ENCODE measurements around the gene SHBG. TPM values are rescaled to one million over a fixed set of nuclear protein-coding genes. Genes with fewer than 3 reads are reported as not detected.
A peak's percentile ranks its signal among the peaks of the same experiment; 100 is the strongest.
"Not testable (repeated sequence)": the region's sequence is repeated elsewhere in the genome, so short reads cannot be mapped to it uniquely, and the experiment has no call there.

The SHBG gene
- polyA plus RNA-seq, 6 donors from 2014 or later = not detected

DNA sequence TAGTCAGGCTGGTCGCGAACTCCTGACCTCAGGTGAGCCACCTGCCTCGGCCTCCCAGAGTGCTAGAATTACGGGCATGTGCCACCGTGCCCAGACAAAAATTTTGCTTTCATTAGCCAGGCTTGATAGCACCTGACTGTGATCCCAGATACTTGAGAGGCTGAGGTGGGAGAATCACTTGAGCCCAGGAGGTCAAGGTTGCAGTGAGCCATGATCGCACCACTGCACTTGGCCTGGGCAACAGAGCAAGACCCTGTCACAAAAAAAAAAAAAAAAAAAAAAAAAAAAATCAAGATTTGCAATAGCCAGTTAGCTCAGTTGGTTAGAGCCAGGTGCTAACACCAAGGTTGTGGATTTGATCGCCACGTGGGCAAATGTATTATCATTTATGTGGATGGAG is 9.1 kb upstream of the SHBG start:
- no peak overlapping the region for H3K27ac Mint-ChIP-seq
- H3K27me3 Mint-ChIP-seq = peaks cover 0 to 4% (median 0%) of the 10 kb centered on the region in 3 donors
- no peak for ATAC-seq (ENCODE audit: low read depth in 2 of 2)
- no peak overlapping the region for H3K4me3 Mint-ChIP-seq
- no peaks in the 10 kb centered on the region for H3K36me3 Mint-ChIP-seq
- H3K9me3 Mint-ChIP-seq = no peaks in the 10 kb centered on the region
- DNase-seq = no peak
- H3K4me1 Mint-ChIP-seq = no peaks in the 10 kb centered on the region

DNA sequence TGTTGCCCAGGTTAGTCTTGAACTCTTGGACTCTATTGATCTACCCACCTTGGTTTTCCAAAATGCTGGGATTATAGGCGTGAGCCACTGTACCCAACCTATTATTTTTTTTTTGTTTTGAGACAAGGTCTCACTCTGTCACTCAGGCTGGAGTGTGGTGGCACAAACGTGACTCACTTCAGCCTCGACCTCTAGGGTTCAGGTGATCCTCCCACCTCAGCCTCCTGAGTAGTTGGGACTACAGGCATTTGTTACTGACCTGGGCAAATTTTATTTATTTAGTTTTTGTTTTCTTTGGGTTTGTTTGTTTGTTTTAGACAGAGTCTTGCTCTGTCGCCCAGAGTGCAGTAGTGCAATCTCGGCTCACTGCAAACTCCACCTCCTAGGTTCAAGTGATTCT is 6.3 kb upstream of the SHBG start:
- peak overlapping the region in 1 of 6 donors; percentile 9 for H3K27ac Mint-ChIP-seq
- no peaks in the 10 kb centered on the region for H3K9me3 Mint-ChIP-seq
- no peak for ATAC-seq (ENCODE audit: low read depth in 2 of 2)
- no peak overlapping the region for H3K4me3 Mint-ChIP-seq
- peaks cover 11 to 17% (median 11%) of the 10 kb centered on the region in 3 donors for H3K4me1 Mint-ChIP-seq
- no peak for DNase-seq
- peaks cover 0 to 3% (median 0%) of the 10 kb centered on the region in 3 donors for H3K27me3 Mint-ChIP-seq
- H3K36me3 Mint-ChIP-seq = no peaks in the 10 kb centered on the region

DNA sequence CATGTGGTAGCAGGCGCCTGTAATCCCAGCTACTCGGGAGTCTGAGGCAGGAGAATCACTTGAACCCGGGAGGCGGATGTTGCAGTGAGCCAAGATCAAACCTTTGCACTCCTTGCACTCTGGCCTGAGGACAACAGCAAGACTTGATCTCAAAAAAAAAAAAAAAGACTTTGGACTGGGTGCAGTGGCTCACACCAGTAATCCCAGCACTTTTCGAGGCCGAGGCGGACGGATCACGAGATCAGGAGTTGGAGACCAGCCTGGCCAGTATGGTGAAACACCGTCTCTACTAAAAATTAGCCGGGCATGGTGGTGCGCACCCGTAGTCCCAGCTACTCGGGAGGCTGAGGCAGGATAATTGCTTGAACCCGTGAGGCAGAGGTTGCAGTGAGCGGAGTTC is 4.2 kb upstream of the SHBG start:
- Mint-ChIP-seq H3K4me3 (peak overlapping the region in 4 of 8 donors; percentile 13 to 82 (median 36)), H3K4me1 (peaks cover 11 to 17% (median 11%) of the 10 kb centered on the region in 3 donors), H3K27ac (peak overlapping the region in 2 of 6 donors; percentile 29 to 86)
- DNase-seq; ATAC-seq (ENCODE audit: low read depth in 2 of 2); H3K36me3 Mint-ChIP-seq; H3K27me3 Mint-ChIP-seq; H3K9me3 Mint-ChIP-seq: not testable (repeated sequence)

DNA sequence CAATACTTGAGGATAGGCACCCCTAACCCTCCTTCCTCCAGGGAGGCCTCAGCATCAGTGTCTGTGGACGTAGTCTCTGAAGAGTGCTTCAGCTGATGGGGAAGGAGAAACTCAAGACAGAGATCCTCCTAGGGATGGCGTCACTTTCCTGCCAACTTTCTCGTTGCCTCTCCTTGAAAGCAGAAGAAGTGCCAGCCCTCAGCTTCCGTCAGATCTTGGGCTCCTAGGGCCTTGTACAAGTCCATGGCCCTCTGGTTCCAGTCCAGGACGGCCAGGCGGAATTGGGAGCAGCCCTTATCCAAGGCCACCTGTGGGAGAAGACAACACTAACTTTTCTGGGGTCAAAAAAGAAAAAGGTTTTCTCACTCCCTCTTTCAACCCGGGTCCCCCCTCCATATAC is 3.6 kb upstream of the SHBG start:
- Mint-ChIP-seq H3K4me3 (peak overlapping the region; percentile 84 to 97 (median 94)), H3K27me3 (no peaks in the 10 kb centered on the region), H3K9me3 (no peaks in the 10 kb centered on the region), H3K4me1 (peaks cover 11 to 17% (median 11%) of the 10 kb centered on the region in 3 donors), H3K36me3 (no peaks in the 10 kb centered on the region), H3K27ac (peak overlapping the region in 4 of 6 donors; percentile 13 to 86 (median 67))
- no peak for ATAC-seq (ENCODE audit: low read depth in 2 of 2)
- DNase-seq = no peak

DNA sequence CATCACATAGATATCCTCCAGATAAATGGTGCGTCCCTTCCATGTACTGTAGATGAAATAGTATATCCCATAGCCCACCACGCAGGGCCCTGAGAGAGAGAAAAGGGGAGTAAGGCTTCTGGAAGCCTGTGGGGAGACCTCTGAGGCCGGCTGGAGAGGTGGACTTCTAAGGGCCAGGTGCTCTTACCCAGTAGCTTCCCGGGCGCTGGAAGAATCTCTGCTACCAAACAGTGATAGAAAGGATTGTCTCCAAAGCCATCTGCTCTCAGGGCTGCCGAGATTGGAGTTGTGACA is 3.0 kb upstream of the SHBG start:
- H3K27ac Mint-ChIP-seq = peak overlapping the region; percentile 77 to 97 (median 88)
- ATAC-seq (ENCODE audit: low read depth in 2 of 2) (no peak), DNase-seq (no peak)
- H3K27me3 Mint-ChIP-seq = no peaks in the 10 kb centered on the region
- H3K9me3 Mint-ChIP-seq = no peaks in the 10 kb centered on the region
- H3K36me3 Mint-ChIP-seq = no peaks in the 10 kb centered on the region
- peaks cover 11 to 17% (median 11%) of the 10 kb centered on the region in 3 donors for H3K4me1 Mint-ChIP-seq
- peak overlapping the region; percentile 84 to 97 (median 94) for H3K4me3 Mint-ChIP-seq

DNA sequence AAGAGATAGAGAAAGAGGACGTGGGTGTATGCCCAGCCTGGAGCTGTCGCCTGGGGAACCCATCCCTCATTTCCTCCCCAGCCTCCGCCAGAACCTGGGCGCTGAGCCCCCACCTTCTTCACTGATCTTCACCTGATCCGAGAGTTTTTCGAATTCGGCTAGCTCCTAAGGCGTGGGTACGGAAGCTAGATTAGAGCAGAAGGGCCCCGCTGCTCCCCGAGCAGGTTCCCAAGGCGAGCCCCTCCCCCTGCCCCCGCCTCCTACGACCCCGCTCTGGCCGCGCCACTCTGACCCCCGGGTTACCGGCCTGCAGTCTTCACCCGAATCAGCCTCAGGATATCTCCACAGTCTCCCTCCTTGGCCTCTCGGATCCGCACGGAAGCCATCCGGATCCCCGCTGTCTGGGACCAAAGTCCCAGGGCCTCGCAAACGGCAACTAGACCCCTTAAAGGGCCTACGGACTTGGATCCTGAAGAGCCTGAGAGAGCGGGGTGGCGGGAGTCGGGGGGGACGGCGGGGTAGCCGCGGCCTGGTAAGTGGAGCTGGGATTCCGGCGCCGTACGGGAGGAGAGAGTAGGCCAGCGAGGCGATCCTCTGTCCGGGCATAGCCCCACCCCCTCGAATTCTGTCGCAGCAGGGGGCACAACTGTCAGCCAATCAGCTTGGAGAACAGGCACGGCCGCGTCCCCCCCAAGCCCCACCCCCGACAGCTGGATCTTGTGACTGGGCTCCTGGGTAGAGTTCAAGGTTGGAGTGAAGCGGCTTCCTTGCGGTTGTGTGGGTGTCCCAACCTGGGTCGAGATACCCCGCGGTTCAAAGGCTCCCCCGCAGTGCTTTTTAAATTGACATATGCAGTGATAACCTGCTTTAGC is 2.4 kb upstream of the SHBG start, which contains the start of gene SAT2:
Gene SAT2 (minus strand): TSS at position 572 of the 872 bp plus-strand sequence. CDS start 186 bp downstream, at position 386.
- DNase-seq = peak; percentile 82
- peaks cover 11 to 17% (median 11%) of the 10 kb centered on the region in 3 donors for H3K4me1 Mint-ChIP-seq
- ATAC-seq (ENCODE audit: low read depth in 2 of 2) = peak; percentile 93
- no peaks in the 10 kb centered on the region for H3K36me3 Mint-ChIP-seq
- no peaks in the 10 kb centered on the region for H3K27me3 Mint-ChIP-seq
- peak within 1 kb of the TSS; percentile 84 to 97 (median 94) for H3K4me3 Mint-ChIP-seq
- H3K27ac Mint-ChIP-seq = peak within 1 kb of the TSS; percentile 77 to 97 (median 88)
- no peaks in the 10 kb centered on the region for H3K9me3 Mint-ChIP-seq

DNA sequence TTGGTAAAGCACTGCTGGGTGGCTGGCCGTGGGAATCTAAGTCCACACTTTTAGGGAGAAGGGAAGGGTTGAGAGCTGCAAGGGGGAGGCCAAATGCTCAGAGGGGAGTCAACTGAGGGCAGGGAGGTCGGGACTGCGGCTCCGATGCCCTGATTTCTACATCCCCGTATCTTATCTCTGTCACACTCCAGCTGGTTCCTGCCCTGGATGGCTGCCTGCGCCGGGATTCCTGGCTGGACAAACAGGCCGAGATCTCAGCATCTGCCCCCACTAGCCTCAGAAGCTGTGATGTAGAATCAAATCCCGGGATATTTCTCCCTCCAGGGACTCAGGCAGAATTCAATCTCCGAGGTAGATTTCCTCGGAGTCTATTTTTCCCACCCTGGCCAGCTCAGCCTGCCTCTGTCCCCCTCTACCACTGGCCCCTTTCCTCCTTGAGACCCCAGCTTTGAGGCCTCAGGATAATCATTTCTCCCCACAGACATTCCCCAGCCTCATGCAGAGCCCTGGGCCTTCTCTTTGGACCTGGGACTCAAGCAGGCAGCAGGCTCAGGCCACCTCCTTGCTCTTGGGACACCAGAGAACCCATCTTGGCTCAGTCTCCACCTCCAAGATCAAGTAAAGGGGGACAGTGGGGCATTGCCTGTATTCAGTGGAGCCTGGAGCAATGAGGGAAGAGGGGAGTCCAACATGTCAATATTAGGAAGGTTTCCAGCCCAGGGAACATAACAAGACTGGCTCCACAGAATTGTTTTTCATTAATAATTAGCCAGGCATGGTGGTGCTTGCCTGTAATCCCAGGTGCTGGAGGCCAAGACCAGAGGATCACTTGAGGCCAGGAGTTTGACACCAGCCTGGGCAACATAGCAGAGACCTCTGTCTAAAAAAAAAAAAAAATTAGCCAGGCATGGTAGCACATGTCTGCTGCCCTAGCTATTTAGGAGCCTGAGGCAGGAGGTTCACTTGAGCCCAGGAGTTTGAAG is 1.8 kb downstream of the SHBG start:
- H3K4me3 Mint-ChIP-seq = peak overlapping the region in 1 of 8 donors; percentile 37
- no peak for ATAC-seq (ENCODE audit: low read depth in 2 of 2)
- peak overlapping the region in 3 of 6 donors; percentile 57 to 69 (median 66) for H3K27ac Mint-ChIP-seq
- no peaks in the 10 kb centered on the region for H3K9me3 Mint-ChIP-seq
- DNase-seq = no peak
- H3K36me3 Mint-ChIP-seq = no peaks in the 10 kb centered on the region
- H3K4me1 Mint-ChIP-seq = peaks cover 5 to 10% (median 5%) of the 10 kb centered on the region in 3 donors
- peaks cover 0 to 14% (median 12%) of the 10 kb centered on the region in 3 donors for H3K27me3 Mint-ChIP-seq

DNA sequence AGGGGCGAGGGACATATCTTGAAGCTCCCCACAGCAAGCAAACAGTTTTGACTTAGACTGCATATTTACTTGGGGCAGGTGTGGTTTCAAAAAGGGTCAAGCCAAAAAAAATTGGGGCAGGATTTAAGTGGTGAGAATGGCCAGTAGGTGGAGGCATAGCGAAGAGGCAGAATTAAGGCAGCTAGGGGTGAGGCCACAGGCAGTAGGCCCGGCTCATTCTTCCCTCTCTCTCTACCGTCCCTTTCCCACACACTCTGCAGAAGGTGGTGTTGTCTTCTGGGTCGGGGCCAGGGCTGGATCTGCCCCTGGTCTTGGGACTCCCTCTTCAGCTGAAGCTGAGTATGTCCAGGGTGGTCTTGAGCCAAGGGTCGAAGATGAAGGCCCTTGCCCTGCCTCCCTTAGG is 2.6 kb downstream of the SHBG start:
- Mint-ChIP-seq H3K4me3 (peak overlapping the region in 1 of 8 donors; percentile 37), H3K27ac (peak overlapping the region in 1 of 6 donors; percentile 57), H3K9me3 (no peaks in the 10 kb centered on the region), H3K36me3 (no peaks in the 10 kb centered on the region), H3K27me3 (peaks cover 0 to 14% (median 12%) of the 10 kb centered on the region in 3 donors), H3K4me1 (peaks cover 0 to 2% (median 0%) of the 10 kb centered on the region in 3 donors)
- ATAC-seq (ENCODE audit: low read depth in 2 of 2) = peak; percentile 27 to 32
- DNase-seq = no peak

DNA sequence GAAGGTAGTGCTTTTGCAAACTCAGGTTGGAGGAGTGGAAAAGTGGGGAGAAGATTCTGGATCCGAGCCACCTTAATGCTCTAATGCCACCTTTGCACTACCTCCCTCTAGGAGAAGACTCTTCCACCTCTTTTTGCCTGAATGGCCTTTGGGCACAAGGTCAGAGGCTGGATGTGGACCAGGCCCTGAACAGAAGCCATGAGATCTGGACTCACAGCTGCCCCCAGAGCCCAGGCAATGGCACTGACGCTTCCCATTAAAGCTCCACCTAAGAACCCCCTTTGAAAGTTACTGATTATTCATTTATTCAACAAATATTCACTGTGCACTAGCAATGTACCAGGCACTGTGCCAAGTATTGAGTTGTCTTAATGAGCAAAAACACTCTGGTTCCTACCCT is 3.2 kb downstream of the SHBG start:
- ATAC-seq (ENCODE audit: low read depth in 2 of 2) (no peak), DNase-seq (no peak)
- peak overlapping the region in 1 of 6 donors; percentile 10 for H3K27ac Mint-ChIP-seq
- peaks cover 0 to 14% (median 12%) of the 10 kb centered on the region in 3 donors for H3K27me3 Mint-ChIP-seq
- H3K36me3 Mint-ChIP-seq = no peaks in the 10 kb centered on the region
- H3K4me1 Mint-ChIP-seq = no peaks in the 10 kb centered on the region
- H3K4me3 Mint-ChIP-seq = no peak overlapping the region
- H3K9me3 Mint-ChIP-seq = no peaks in the 10 kb centered on the region

DNA sequence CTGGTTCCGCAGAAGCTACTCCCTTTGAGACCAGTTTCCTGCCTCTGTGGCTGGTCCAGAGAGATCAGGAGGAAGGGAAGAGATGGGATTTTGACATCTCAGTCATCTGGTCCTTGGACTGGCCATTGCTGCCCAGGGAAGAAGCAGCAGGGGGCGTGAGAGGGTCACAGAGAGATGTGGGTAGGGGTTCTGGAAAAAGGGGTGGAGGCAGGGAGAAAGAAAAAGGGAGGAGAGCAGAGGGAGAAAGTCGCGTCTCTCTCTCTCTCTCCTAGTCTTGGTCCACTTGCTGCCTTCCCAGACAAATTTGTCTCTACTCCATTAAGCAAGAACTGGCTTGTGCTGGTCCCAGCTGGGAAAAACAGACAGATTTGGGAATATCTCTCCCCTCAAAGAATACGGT is 4.4 kb downstream of the SHBG start:
- no peaks in the 10 kb centered on the region for H3K4me1 Mint-ChIP-seq
- no peaks in the 10 kb centered on the region for H3K36me3 Mint-ChIP-seq
- ATAC-seq (ENCODE audit: low read depth in 2 of 2) = no peak

DNA sequence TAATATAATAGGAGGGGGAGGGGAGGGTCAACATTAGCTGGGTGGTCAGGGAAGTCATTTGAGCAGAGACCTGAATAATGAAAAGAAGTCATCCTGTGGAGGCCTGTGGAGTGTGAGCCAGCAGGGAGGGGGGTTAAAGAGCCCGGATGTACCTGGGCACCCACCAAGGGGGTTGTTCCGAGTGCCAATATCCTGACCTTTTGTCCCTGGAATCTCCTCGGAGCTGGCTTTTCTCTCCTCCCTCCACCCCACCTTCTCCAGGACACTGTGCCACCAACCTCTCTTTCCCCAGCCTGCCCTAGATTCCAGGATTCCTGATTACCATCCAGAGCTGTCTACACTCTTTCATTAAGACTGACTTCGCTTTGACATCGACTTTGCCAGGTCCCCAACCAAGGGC is 6.2 kb downstream of the SHBG start:
- Mint-ChIP-seq H3K9me3 (no peaks in the 10 kb centered on the region), H3K36me3 (no peaks in the 10 kb centered on the region), H3K27me3 (peaks cover 3 to 14% (median 12%) of the 10 kb centered on the region in 3 donors), H3K4me1 (no peaks in the 10 kb centered on the region), H3K4me3 (no peak overlapping the region), H3K27ac (no peak overlapping the region)
- DNase-seq (no peak), ATAC-seq (ENCODE audit: low read depth in 2 of 2) (no peak)

More for the DNA sequence above, 4.4 kb downstream of the SHBG start:
- Mint-ChIP-seq H3K4me3 (no peak overlapping the region), H3K27ac (no peak overlapping the region), H3K27me3 (peaks cover 3 to 14% (median 12%) of the 10 kb centered on the region in 3 donors), H3K9me3 (no peaks in the 10 kb centered on the region)
- no peak for DNase-seq

DNA sequence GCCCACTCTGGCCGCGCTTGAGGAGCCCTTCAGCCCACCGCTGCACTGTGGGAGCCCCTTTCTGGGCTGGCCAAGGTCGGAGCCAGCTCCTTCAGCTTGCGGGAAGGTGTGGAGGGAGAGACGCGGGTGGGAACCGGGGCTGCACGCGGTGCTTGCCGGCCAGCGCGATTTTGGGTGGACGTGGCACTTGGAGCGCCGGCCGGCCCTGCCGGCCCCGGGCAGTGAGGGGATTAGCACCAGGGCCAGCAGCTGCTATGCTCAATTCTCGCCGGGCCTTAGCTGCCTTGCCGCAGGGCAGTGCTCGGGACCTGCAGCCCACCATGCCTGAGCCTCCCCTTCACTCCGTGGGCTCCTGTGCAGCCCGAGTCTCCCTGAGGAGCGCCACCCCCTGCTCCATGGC is 10.8 kb downstream of the SHBG start:
- ATAC-seq (ENCODE audit: low read depth in 2 of 2) (no peak), DNase-seq (no peak)
- no peak overlapping the region for H3K27ac Mint-ChIP-seq
- H3K36me3 Mint-ChIP-seq = no peaks in the 10 kb centered on the region
- peaks cover 0 to 4% (median 0%) of the 10 kb centered on the region in 7 donors for H3K9me3 Mint-ChIP-seq
- H3K4me1 Mint-ChIP-seq = peaks cover 5 to 10% (median 6%) of the 10 kb centered on the region in 3 donors
- no peak overlapping the region for H3K4me3 Mint-ChIP-seq
- H3K27me3 Mint-ChIP-seq = peaks cover 2 to 8% (median 3%) of the 10 kb centered on the region in 3 donors

DNA sequence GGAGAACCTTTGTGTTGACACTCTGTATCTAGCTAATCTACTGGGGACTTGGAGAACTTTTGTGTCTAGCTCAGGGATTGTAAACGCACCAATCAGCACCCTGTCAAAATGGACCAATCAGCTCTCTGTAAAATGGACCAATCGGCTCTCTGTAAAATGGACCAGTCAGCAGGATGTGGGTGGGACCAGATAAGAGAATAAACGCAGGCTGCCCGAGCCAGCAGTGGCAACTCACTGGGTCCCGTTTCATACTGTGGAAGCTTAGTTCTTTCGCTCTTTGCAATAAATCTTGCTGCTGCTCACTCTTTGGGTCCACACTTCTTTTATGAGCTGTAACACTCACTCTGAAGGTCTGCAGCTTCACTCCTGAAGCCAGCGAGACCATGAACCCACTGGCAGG is 11.7 kb downstream of the SHBG start:
- H3K27me3 Mint-ChIP-seq; H3K36me3 Mint-ChIP-seq; DNase-seq; ATAC-seq (ENCODE audit: low read depth in 2 of 2); H3K9me3 Mint-ChIP-seq: not testable (repeated sequence)
- H3K27ac Mint-ChIP-seq = peak overlapping the region in 1 of 6 donors; percentile 26
- peak overlapping the region in 2 of 8 donors; percentile 22 to 34 for H3K4me3 Mint-ChIP-seq
- peaks cover 5 to 13% (median 6%) of the 10 kb centered on the region in 3 donors for H3K4me1 Mint-ChIP-seq

All from naive B cell (primary cell).